Stimulated activated CD8-positive, alpha-beta memory T cell treated with anti-CD3 and anti-CD28 coated beads, Interleukin-4, amount 100 ng/mL, for 24 hours (primary cell): ENCODE measurements around the gene FAM72B.
"Not testable (repeated sequence)": the region's sequence is repeated elsewhere in the genome, so short reads cannot be mapped to it uniquely, and the experiment has no call there.

Source experiments
- DNase-seq: peaks from one replicate; pipeline ENCODE4 v3.0.0-alpha.2; 2020; ENCODE audit warnings: low read depth

Gene FAM72B

DNA sequence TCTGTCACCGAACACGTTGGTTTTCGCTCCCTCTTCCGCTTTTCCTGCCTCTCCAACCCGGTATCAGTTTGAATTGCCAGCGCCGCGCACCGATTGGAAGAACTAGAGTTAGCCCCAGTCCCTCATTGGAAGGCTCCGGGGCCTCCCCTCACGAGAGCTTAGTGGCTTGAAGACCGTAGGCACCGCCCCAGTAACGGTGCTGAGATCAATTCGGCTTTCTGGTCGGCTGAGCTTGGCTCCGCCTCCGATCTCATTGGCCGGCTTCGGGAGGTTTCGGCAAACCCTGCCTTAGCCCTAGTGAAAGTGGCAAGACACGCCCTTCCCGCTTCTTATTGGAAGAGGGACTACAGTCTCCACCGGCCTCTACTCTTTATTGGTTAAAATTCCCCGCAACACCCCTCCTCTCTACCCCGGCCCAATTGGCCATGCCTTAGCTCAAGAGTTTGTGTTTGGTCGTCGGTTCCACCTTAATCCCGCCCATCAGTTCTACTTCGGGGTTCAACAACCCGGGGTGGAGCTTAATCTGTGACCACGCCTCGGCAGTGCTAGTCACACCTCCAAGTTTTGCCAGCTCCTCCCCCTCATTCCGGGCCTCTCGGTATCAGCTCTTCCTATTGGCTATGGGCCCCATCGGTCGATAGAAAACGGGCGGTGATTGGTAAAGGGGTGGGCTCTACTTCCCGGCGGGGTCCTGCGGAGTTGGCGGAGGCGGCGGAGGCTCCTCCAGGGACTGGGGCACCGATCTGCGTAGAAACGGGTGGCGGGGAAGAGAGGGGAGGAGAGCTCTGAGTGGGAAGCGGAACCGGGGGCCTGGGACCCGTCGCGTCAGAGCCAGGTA is at the start of gene FAM72B, which contains the start of gene SRGAP2C:
FAM72B (minus strand) TSS at position 51 of the 838 bp plus-strand sequence. CDS start 851 bp downstream, outside the sequence.
SRGAP2C (plus strand) TSS at position 686 of the 838 bp plus-strand sequence. CDS start 2,472 bp downstream, outside the sequence.
- DNase-seq, result peak; percentile 76

DNA sequence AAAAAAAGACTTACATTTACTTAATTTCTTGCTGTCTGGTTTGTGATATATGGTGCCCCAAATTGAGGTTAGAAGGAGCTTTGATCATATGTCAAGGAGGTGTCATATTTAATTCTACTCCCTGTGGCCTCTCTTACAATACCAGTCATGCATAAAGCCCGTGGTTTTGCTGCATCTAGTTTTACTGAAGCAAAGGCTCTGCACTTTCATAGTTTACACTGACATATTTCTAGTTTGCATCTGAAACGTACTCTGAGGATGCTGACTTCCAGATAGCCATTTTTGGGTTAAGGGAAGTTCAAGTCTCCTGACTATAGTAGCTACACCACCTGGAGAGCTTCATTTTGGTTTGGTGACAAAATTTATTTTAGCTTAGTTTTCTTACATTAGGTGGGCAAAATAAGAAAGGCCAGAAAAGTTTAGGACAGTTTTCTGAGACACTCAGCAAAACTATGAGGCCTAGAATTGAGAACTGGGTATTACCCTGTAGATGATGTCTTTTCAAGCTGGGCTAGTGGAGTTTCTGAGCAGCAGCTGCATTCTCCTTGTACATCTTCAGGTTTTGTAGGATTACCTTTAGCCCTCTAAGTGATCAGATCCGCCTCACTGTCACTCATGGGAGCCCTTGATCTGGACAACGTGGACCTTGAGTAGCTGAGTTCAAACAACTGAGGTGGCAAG is 48.4 kb upstream of the FAM72B start:
- DNase-seq, result not testable (repeated sequence)

DNA sequence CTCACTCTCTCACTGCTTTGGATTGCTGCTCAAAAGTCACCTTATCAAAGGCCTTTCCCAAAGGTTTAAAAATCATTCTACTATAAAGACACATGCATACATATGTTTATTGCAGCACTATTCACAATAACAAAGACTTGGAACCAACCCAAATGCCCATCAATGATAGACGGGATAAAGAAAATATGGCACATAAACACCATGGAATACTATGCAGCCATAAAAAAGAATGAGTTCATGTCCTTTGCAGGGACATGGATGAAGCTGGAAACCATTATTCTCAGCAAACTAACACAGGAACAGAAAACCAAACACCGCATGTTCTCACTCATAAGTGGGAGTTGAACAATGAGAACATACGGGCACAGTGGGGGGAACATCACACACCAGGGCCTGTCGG is 46.5 kb upstream of the FAM72B start:
- DNase-seq, result not testable (repeated sequence)

DNA sequence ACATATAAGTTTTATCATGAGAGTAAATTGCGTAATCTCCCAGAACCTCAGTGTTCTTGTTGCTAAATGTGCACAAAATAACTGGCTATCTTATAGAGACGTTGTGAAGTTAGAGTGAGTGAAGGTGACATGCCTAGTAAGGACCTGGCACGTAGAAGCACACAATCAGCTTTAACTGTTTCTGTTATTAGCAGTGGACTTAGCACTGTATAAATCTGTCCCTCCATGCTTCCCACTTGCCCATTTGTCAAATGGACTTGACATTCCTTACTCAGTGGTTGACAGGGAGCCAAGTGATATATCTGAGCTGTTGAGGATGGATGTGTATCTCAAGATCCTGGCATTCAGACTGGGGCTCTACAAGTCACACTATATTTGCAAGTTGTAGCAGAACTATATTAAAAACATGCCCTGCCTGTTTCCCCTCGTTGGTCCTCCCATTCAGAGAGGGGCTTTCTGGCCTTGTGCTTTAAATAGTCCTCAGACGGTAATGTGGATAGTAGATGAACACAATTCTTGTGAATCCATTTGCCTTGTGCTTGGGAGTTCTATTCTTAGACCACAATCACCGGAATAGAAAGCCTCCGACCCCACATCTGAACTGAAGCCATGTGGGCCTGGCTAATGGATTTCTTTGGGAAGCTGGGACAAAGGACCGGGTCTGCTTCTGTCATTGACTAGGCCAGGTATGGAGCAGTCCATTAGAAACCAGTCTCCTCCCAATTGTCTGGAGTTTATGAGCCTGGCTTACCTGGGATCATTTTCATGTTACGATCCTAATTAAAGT is 43.6 kb upstream of the FAM72B start:
- not testable (repeated sequence) for DNase-seq

DNA sequence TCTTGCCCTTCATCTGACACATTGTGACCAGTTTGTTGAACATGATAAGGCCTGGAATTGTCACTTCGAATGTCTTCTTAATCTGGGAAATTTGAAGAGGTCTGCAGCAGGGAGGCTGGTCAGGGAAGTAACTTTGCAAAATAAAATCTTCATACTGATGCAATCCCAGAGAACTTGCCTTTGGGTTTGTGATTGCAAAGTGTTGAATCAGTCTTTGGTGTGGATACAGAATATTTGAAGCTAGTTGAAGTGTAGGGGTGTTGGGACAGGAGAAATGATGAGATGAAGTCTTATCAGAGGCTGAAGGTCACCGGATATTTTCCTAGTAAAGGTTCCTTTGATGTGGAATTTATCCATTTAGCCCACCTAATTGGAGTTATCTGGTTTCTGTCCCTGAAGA is 42.8 kb upstream of the FAM72B start:
- DNase-seq, result not testable (repeated sequence)

DNA sequence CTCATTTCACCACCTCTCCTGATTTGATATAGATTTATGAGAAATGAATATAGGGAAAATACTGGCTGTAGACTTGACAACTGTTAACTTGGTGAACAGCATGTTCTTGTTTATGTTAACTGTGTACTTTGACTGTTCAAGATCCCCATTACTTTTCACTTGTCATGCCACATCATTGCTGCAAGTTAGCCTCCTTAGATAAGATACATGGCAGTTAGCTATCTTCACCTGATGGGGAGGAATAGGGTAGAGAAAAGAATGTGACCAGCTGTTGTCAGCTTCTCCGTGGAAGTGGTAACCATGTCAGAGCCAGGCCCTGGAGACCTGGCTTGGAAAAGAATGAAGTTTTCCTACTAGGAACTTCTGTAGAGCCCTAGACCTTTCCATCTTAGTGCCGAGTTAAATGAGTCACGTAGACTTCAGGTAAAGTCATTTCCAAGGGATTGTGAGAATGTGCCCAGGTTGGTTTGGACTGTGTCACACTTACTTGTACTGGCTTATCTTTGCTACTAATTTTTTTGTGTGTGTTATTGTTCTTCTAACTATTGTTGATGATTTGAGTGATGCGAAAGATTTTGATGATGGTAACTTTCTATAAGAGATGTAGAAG is 42.3 kb upstream of the FAM72B start:
- DNase-seq, result not testable (repeated sequence)

DNA sequence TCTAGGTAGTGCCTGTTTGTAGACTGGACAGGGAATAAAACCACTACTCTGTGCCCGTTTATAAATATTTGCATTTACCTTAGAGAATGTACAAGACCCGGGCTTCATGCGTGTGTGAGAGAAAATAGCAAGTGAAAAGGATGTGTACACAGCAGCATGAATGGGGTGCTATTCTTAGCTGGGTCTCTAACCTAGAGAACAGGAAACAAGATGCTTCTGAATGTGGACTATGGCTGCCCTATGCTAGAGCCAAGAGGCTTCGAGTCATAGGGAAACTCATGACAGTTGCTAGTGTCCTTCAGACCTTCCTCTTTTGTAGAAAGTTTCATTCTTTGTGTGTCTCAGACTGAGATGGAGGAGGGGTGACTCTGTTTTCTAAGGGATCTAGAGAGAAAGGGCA is 40.6 kb upstream of the FAM72B start:
- not testable (repeated sequence) for DNase-seq

DNA sequence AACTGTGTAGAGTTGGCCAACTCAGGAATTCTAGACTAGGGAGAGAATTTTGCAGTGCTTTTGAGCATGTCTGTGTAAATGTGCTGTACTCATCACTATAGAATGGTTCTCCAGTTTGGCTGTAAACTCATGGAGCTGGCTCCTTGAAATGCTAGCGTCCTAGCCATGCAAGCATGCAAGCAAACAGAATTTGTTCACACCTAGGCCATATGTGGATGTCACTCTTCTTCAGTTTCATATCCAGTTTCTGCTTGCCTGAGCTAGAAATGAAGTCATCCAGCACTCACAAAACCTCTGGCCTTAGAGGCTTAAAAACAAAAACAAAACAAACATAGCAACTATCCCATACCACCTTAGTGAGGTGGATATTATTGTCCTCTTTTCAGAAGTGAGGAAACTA is 37.6 kb upstream of the FAM72B start:
- not testable (repeated sequence) for DNase-seq

DNA sequence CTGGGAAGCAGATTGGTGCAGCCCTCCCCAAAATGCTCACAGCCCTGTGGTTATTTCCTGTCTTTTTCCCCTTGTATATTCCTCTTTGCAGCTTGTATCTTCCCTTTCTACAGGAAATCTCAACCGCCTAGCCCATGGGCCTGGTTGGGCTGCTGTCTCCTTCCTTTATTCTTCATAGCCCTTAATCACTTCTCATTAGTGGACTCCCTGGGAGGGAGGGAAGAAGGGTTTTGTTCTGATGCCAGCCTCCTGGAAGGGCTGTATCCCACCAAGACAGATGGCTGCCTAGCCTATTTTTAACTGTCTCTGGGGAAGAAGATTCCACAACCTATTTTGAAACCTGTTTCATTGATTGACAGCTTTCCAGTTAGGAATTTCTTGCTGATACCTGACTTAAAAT is 32.5 kb upstream of the FAM72B start:
- DNase-seq, result not testable (repeated sequence)

DNA sequence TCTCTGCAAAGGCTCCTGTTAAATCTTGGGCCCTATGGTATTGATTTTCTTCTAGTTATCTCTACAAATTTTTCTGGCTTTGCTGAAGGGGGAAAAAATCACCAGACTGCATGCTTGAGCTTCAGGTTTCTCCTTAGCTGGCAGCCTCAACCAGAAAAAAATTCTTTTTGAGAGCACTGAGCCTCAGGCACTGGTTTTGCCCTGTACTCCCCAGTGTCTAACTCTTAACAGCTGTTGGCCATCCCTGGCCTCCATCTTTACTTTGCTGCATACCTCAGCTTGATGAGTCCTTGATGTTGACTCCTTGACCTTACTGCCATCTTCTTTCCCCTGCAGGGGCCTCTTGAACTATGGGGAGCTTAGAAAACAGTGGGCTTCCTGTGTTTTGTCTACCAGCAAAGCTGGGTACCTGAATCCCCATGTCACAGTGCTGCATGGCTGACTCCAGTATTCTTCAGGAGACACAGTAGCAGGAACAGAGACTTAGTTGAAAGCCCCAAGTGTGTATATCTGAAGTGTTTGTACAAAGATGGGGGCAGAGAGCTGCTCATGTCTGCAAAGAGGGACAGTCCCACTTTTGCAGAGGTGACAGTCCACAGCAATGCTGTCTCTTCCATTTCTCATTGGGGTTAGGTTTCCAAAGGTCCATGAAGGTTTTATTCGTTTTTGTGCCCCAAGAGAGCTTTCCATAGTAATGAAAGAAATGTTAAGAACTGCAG is 31.7 kb upstream of the FAM72B start:
- not testable (repeated sequence) for DNase-seq

DNA sequence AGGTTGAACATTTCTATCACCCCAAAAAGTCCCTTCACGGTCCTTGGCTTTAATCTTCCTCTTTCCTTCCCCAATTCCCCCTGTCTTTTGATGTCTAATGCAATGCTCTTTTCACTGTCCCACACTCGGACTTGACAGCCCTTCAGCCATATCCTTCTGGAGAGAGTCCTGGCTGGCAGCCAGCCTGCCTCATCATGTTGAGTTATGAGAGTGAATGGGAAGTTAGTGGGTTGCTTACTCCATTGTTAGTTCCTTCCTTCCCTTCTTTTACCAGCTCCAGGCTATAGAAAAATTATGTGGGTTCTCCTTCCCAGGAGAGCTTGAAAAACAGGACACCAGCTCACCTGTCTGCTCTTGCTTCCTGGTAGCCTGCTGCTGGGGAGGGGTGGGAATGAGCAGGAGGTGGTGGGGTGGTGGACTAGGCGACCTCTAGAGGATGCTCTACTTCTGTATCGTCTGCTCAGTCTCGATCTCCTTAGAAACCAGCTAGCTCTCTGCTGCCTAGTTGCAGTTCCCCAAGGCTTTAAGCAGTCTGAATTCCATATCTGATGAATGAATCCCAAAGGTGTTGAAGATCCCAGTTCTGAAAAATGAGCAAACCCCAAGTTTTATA is 30.5 kb upstream of the FAM72B start:
- not testable (repeated sequence) for DNase-seq

DNA sequence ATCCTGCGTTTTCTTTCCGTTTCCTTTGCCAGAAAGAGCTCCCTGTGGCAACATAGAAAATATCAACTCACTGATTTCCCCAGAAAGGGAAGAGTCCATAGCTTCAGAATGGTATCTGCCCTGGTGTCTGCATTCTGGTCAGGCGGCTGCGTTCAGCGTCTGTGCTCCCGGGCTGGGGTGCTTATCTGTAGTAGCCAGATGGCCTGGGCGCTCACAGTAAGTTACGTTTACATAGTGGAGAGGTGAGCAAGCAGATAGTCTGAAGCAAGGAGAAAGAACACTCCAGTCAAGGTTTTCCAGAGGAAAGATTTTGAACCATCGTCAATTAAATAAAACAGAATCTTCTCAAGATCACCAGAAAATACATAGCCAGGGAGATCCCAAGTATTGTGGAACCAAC is 29.4 kb upstream of the FAM72B start:
- not testable (repeated sequence) for DNase-seq

DNA sequence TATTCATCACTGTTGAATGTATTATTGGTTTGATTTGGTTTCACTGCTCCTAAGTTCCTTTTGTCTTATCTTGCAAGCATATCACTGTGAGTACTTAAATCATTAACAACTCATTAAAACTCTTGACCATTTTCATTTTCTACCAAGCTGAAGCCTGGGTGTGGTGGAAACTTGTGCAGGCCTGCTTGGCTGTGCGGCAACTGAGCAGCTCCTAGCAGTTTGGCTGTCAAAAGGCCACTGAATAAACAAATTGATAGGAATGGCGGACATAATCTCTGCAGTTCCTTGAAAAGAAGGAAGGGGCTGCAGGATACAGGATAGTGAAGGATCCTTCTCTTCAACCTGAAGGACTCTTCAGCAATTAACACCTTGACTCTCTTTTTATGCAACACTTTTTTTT is 26.6 kb upstream of the FAM72B start:
- not testable (repeated sequence) for DNase-seq

DNA sequence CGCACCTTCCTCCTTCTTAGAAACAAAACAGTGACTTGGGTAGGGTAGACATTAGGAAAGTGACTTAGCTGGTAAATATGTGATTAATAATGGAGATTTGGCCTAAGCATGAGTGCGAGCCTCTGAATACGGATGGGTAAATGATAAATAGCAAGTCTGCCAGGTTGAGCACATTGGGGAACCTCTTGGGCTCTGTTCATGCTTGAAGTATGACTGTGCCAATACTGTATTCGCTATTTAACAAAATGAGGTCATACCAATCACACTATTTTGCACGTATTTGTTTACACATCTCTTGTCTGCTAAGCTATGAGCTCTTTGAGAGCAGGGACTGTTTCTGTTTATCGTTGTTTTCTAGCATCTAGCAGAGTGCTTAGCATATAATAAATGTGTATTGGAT is 24.2 kb upstream of the FAM72B start:
- not testable (repeated sequence) for DNase-seq

DNA sequence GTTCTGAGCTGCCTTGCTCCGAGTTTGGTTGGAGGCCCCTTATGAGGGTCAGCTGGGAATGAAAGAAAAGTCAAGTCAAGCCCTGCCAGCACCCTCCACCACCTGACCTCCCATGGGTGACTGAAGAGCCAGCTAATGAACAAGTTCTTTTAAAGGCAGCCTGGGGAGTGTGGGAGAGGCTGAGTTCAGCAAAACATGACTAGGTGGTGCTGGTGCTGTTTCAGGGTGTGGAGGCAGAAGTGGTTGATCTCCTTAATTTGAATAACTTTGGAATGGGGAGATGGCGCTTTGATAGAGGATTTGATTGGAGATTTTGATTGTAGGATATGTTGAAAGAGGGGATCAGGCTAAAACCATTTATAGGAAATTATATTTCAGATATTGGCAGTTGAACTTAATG is 23.2 kb upstream of the FAM72B start:
- not testable (repeated sequence) for DNase-seq

DNA sequence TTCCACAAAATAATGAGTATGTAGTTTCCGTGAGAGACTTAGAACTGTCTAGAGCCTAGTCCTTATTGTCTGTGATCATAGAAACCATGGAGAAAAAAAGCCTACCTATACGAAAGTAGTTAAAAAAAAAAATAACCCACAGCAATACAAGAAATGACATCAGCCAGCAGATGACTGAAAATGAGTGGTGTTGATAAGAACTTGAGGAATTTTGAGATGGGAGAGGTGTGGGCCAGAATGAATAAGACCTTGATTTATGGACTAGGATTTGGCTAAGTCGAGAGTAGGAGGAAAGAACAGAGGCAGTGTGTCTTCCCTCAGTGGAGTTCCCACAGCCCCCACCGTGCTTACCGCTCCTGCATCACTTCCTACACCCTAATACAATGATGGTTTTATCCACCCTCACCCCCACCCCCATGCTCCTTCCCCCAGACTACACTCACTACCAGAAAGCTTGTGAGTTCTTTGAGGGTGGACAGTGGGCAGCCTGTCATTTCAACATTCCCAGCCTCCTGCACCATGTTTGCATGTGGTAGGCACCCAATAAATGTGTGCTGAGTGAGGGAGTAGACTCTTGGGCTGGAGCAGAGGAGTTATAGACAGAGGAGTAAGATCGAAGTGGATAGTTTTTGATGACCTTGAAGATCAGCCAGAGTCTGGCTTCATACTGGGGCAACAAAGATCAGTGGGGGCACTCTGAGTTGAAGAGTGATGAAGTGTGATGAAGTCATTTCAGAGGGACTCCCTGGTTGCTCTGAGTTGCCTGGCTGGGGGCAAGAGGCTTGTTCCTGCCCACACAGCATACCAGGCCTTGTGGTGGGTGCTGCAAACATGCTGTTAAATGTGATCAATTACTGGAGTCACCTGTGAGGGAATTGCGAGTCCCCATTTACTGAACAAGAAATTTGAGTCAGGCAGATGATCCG is 21.9 kb upstream of the FAM72B start:
- not testable (repeated sequence) for DNase-seq

DNA sequence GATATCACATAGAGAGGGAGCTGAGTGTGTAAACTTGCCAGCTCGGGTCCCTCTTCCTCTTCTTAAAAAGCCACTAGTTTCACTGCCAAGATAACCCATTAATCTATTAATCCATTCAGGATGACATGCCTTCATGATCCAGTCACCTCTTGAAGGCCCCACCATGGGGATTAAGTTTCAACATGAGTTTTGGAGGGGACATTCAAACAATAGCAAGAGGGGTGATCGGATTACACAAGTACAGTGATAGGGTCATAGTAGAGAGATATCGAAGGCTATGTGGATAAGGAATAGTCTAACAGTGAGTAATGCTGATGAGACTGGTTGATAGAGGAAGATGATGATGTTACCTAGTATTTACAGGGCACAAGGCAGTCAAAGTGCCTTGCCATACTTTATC is 18.8 kb upstream of the FAM72B start:
- not testable (repeated sequence) for DNase-seq

DNA sequence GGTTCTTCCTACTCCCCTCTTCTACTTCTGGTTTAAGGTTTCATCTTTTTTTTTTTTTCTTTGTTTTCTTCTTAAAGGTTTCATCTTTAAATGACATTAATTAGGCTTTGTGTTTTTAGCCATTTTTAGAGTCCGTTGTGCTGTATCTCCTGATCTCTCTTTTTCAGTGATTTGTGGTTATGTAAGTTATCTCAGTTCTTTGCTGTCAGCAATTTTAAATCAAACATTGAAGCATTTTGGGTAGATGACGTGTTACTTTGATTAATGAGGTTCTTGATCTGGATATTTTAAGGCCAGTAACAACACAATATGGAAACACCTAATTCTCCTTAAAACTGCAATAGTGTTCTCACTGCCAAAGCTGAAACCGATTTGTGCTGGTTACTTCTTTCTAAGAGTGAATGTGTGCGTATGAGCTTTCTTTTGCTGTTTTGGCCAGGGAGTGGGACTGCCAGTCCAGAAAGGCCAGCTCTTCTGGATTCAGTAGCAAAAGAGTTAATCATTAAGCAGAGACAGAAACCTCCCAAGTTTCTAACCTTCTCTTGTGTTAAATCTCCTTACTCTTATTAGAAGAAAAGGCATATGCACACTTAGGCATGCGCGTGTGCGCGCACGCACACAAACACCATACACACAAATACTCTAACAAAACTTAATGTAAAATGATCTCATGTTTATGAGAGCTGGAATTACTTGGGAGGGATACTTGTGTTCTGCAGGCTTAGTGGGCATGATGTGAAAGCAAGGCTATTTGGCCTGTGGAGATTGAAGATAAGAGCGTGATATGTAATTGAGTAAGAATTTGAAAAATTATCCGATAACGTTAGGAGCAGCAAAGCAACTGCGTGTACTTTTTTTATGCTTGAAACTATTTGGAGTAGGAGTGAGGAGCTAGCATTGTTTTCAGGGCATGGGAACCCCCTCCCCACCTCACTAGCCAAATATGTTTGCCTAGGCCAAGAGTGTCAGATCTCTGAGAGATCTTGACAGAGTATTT is 17.1 kb upstream of the FAM72B start:
- DNase-seq, result not testable (repeated sequence)
